ENCODE results near the gene BTBD9. TPM values are rescaled to one million over a fixed set of nuclear protein-coding genes. Genes with fewer than 3 reads are reported as not detected.

Gene BTBD9
- total and polyA plus RNA-seq, 2 donors (not counting 3 experiments of a cell fraction or from before 2014, with no cell fraction given), result 4.9 to 15.0 TPM

- Histone ChIP-seq H3K27me3 (ENCODE audit: control insufficient read depth in 2 of 2, insufficient read depth in 2 of 2, low read length in 2 of 2) (no peaks in the 10 kb centered on the region), H3K27ac (ENCODE audit: insufficient read depth, low read depth, low read length) (no peak overlapping the region), H3K4me3 (replicated peaks in 1 of 3; ENCODE audit: insufficient read depth in 1 of 3, low read depth in 1 of 3, low read length in 3 of 3) (no peak overlapping the region), H3K4me2 (ENCODE audit: insufficient read depth, low read length) (no peak overlapping the region), H3K9me3 (replicated peaks; ENCODE audit: control insufficient read depth, insufficient read depth, low read length) (no peaks in the 10 kb centered on the region), H3K9ac (replicated peaks; ENCODE audit: extremely low read depth, insufficient read depth, low read length) (no peak overlapping the region), H2AFZ (ENCODE audit: low read depth, low read length) (no peak overlapping the region), H4K20me1 (replicated peaks; ENCODE audit: control insufficient read depth, extremely low read depth, insufficient read depth, low read length) (no peaks in the 10 kb centered on the region), H3K79me2 (ENCODE audit: control insufficient read depth, insufficient read depth, low read length) (no peaks in the 10 kb centered on the region), H3K36me3 (ENCODE audit: control insufficient read depth in 2 of 2, extremely low read depth in 1 of 2, insufficient read depth in 2 of 2, low read length in 2 of 2) (no peaks in the 10 kb centered on the region), H3K4me1 (ENCODE audit: control insufficient read depth, extremely low read depth, insufficient read depth, low read length) (peaks cover 6% of the 10 kb centered on the region), H3K9me1 (replicated peaks; ENCODE audit: control insufficient read depth, extremely low read depth, insufficient read depth, low read length) (no peaks in the 10 kb centered on the region)
- dilution Hi-C loops (cut with MboI; ENCODE audit: extremely low pct_ligation_motif_present, low sequenced_read_pairs) (no loop called here), intact Hi-C loops (cut with micrococcal nuclease) (no loop called here)
- CTCF ChIA-PET, result no interaction called here
- no peak for TF ChIP-seq EZH2 (IDR thresholded peaks at IDR 0.05; ENCODE audit: borderline replicate concordance, low read depth, low read length, severe bottlenecking)
- no peak for TF ChIP-seq FOS (IDR thresholded peaks at IDR 0.05; ENCODE audit: borderline replicate concordance, insufficient read depth, low read length)
- no peak for TF ChIP-seq GATA2 (IDR thresholded peaks at IDR 0.05; ENCODE audit: insufficient read depth, insufficient read length, low read depth, low read length)
- BruUV-seq (replicated peaks), result no TSS peak
- POLR2A ChIA-PET, result no interaction called here
- no peak for DNase-seq (ENCODE audit: low read depth, low spot score)
- FAIRE-seq, result no peak
Measured at GRCh38 chr6:38270367-38270766, 369.4 kb downstream of the BTBD9 start.

DNA sequence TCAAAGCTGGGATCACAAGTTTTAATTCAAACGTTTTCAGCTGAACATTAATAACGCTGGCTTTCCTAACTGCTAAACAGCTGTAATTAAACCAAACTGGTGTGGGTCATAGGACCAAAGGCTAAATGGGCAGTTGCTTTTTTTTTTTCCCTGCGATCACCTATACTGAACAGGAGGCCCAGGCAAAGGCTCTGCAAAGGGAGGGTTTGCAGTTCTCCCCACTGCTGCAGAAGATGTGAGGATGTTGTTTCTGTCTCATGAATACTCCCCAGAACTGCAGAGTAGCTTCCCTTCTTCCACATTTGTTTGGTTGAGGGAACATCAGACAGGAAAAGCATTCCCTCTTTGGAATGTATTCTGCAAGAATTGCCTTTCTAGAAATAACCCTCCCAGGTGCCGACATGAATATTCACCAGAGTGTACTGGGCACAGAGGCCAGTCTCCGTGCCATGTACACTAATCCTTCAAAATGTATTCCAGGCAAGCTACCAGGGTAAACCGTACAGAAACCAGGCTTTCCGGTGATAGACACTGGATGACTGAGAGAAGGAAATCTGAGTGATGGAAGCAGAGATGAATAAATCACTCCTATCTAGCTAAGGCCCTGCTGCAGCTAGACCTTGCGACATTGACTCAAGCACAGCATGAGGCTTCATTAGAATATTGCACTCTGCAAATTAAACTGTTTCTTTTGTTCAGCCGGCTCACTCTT lies 370.1 kb downstream of the BTBD9 start:
- Histone ChIP-seq H3K27me3 (ENCODE audit: control insufficient read depth in 2 of 2, insufficient read depth in 2 of 2, low read length in 2 of 2) (no peaks in the 10 kb centered on the region), H3K9me3 (replicated peaks; ENCODE audit: control insufficient read depth, insufficient read depth, low read length) (no peaks in the 10 kb centered on the region), H4K20me1 (replicated peaks; ENCODE audit: control insufficient read depth, extremely low read depth, insufficient read depth, low read length) (no peaks in the 10 kb centered on the region), H2AFZ (ENCODE audit: low read depth, low read length) (no peak overlapping the region), H3K79me2 (ENCODE audit: control insufficient read depth, insufficient read depth, low read length) (no peaks in the 10 kb centered on the region), H3K4me3 (replicated peaks in 1 of 3; ENCODE audit: insufficient read depth in 1 of 3, low read depth in 1 of 3, low read length in 3 of 3) (no peak overlapping the region), H3K27ac (ENCODE audit: insufficient read depth, low read depth, low read length) (no peak overlapping the region), H3K36me3 (ENCODE audit: control insufficient read depth in 2 of 2, extremely low read depth in 1 of 2, insufficient read depth in 2 of 2, low read length in 2 of 2) (no peaks in the 10 kb centered on the region), H3K9ac (replicated peaks; ENCODE audit: extremely low read depth, insufficient read depth, low read length) (no peak overlapping the region), H3K9me1 (replicated peaks; ENCODE audit: control insufficient read depth, extremely low read depth, insufficient read depth, low read length) (no peaks in the 10 kb centered on the region), H3K4me1 (ENCODE audit: control insufficient read depth, extremely low read depth, insufficient read depth, low read length) (peaks cover 6% of the 10 kb centered on the region), H3K4me2 (ENCODE audit: insufficient read depth, low read length) (no peak overlapping the region)
- CTCF ChIA-PET, result interaction anchor here (1.3 kb wide), 1 partner anchor 100 kb away, joined by 3 read pairs; no protein-coding TSS in a partner anchor
- no peak for TF ChIP-seq GATA2 (IDR thresholded peaks at IDR 0.05; ENCODE audit: insufficient read depth, insufficient read length, low read depth, low read length)
- TF ChIP-seq POLR2A (IDR thresholded peaks at IDR 0.05; ENCODE audit: low read depth, low read length), result no peak
- no peak for TF ChIP-seq POLR2AphosphoS5 (IDR thresholded peaks at IDR 0.05; ENCODE audit: insufficient read depth, low read depth, low read length)
- TF ChIP-seq CTCF (IDR thresholded peaks at IDR 0.05; ENCODE audit: extremely low read depth in 1 of 2, insufficient read depth in 1 of 2, low read depth in 1 of 2, low read length in 2 of 2), result no peak
- no peak for TF ChIP-seq MAX (IDR thresholded peaks at IDR 0.05; ENCODE audit: insufficient read depth, insufficient read length)
- no peak for TF ChIP-seq EZH2 (IDR thresholded peaks at IDR 0.05; ENCODE audit: borderline replicate concordance, low read depth, low read length, severe bottlenecking)
- TF ChIP-seq FOS (IDR thresholded peaks at IDR 0.05; ENCODE audit: borderline replicate concordance, insufficient read depth, low read length), result no peak
- no TSS peak for BruUV-seq (replicated peaks)
- FAIRE-seq (peak; percentile 72), DNase-seq (ENCODE audit: low read depth, low spot score) (peak; percentile 26)
- dilution Hi-C loops (cut with MboI; ENCODE audit: extremely low pct_ligation_motif_present, low sequenced_read_pairs) (no loop called here), intact Hi-C loops (cut with micrococcal nuclease) (no loop called here)
- POLR2A ChIA-PET, result no interaction called here

Data from endothelial cell of umbilical vein (primary cell).